ENCODE results near the gene CTNNA3.
A peak's percentile ranks its signal among the peaks of the same experiment; 100 is the strongest.

The CTNNA3 gene

DNA sequence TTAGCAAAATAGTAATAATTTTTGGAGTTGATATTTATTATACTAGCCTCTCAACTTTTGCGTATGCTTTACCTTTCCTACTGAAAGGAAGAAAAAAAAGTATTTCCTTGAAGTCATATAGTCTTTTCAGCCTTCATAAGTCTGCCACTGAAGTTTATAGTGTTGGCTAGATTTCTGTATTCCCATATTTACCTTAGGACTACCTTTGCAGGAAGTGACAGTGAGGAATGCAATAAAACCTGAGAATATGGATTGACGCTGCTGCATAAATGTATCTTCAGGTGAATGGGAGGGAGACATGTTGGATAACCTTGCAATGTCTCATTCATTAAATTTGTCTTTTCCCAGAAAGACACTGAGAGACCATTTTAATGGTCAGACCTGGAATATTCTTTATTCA is 776.7 kb downstream of the CTNNA3 start:
- Histone ChIP-seq H3K27me3 (ENCODE audit: insufficient read depth, low read length) (no peaks in the 10 kb centered on the region), H3K36me3 (ENCODE audit: insufficient read depth, low read depth, low read length) (no peaks in the 10 kb centered on the region), H3K9me3 (ENCODE audit: insufficient read depth, low read depth, low read length) (no peaks in the 10 kb centered on the region), H3K9ac (ENCODE audit: low read depth, low read length) (no peak overlapping the region), H3K4me3 (ENCODE audit: low read length) (no peak overlapping the region), H3K4me1 (ENCODE audit: insufficient read depth, low read length) (no peaks in the 10 kb centered on the region; the same call in 1 of the 2 replicates), H3K27ac (ENCODE audit: low read length) (no peak overlapping the region)

GRCh38 chr10:66917104-66917503 is 778.9 kb downstream of the CTNNA3 start:
- no peaks in the 10 kb centered on the region for H3K36me3 ChIP-seq (ENCODE audit: insufficient read depth, low read depth, low read length)
- no peaks in the 10 kb centered on the region for H3K4me1 ChIP-seq (ENCODE audit: insufficient read depth, low read length)
- H3K9me3 ChIP-seq (ENCODE audit: insufficient read depth, low read depth, low read length) = no peaks in the 10 kb centered on the region
- no peak overlapping the region for H3K27ac ChIP-seq (ENCODE audit: low read length)
- no peak overlapping the region for H3K9ac ChIP-seq (ENCODE audit: low read depth, low read length)
- H3K27me3 ChIP-seq (ENCODE audit: insufficient read depth, low read length) = no peaks in the 10 kb centered on the region
- H3K4me3 ChIP-seq (ENCODE audit: low read length) = no peak overlapping the region

DNA sequence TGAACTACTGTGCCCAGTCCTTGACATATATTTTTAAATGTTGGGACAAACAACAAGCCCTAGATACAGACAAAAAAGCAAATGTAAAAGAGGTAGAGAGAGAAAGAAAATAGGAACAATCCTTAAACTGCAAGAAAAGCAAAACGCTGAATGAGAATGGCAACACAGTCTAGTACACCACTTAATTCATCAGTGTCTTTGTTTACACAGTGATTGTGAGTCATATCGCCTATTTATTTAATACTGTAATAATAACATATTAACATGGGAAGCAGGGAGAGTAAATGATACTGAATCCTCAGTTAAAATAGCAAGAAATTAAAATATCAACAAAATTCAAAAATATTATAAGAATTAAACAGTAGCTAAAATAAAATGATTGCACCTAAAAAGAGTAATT is 780.0 kb downstream of the CTNNA3 start:
- H3K4me1 ChIP-seq (ENCODE audit: insufficient read depth, low read length) = no peaks in the 10 kb centered on the region

GRCh38 chr10:66910671-66911070 is 785.3 kb downstream of the CTNNA3 start:
- Histone ChIP-seq H3K9ac (ENCODE audit: low read depth, low read length) (no peak overlapping the region), H3K4me3 (ENCODE audit: low read length) (no peak overlapping the region), H3K27me3 (ENCODE audit: insufficient read depth, low read length) (no peaks in the 10 kb centered on the region), H3K9me3 (ENCODE audit: insufficient read depth, low read depth, low read length) (no peaks in the 10 kb centered on the region), H3K4me1 (ENCODE audit: insufficient read depth, low read length) (no peaks in the 10 kb centered on the region), H3K36me3 (ENCODE audit: insufficient read depth, low read depth, low read length) (no peaks in the 10 kb centered on the region), H3K27ac (ENCODE audit: low read length) (no peak overlapping the region)

More for the DNA sequence above, 780.0 kb downstream of the CTNNA3 start:
- H3K36me3 ChIP-seq (ENCODE audit: insufficient read depth, low read depth, low read length) = no peaks in the 10 kb centered on the region
- no peaks in the 10 kb centered on the region for H3K27me3 ChIP-seq (ENCODE audit: insufficient read depth, low read length)
- H3K4me3 ChIP-seq (ENCODE audit: low read length) = no peak overlapping the region
- no peak overlapping the region for H3K27ac ChIP-seq (ENCODE audit: low read length)
- no peak overlapping the region for H3K9ac ChIP-seq (ENCODE audit: low read depth, low read length)
- no peaks in the 10 kb centered on the region for H3K9me3 ChIP-seq (ENCODE audit: insufficient read depth, low read depth, low read length)

GRCh38 chr10:66892871-66893270 is 803.1 kb downstream of the CTNNA3 start:
- H3K9ac ChIP-seq (ENCODE audit: low read depth, low read length) = peak overlapping the region; percentile 43; the same call in 1 of the 2 replicates
- H3K9me3 ChIP-seq (ENCODE audit: insufficient read depth, low read depth, low read length) = peaks cover 2% of the 10 kb centered on the region
- peak overlapping the region; percentile 48; the same call in 1 of the 2 replicates for H3K4me3 ChIP-seq (ENCODE audit: low read length)
- H3K27me3 ChIP-seq (ENCODE audit: insufficient read depth, low read length) = no peaks in the 10 kb centered on the region
- peaks cover 22% of the 10 kb centered on the region for H3K4me1 ChIP-seq (ENCODE audit: insufficient read depth, low read length)
- no peak overlapping the region for H3K27ac ChIP-seq (ENCODE audit: low read length)
- H3K36me3 ChIP-seq (ENCODE audit: insufficient read depth, low read depth, low read length) = no peaks in the 10 kb centered on the region

GRCh38 chr10:66888237-66888636 is 807.8 kb downstream of the CTNNA3 start:
- Histone ChIP-seq H3K27ac (ENCODE audit: low read length) (no peak overlapping the region), H3K9me3 (ENCODE audit: insufficient read depth, low read depth, low read length) (no peaks in the 10 kb centered on the region), H3K4me3 (ENCODE audit: low read length) (no peak overlapping the region), H3K4me1 (ENCODE audit: insufficient read depth, low read length) (peaks cover 13% of the 10 kb centered on the region), H3K27me3 (ENCODE audit: insufficient read depth, low read length) (no peaks in the 10 kb centered on the region), H3K36me3 (ENCODE audit: insufficient read depth, low read depth, low read length) (no peaks in the 10 kb centered on the region), H3K9ac (ENCODE audit: low read depth, low read length) (no peak overlapping the region)

DNA sequence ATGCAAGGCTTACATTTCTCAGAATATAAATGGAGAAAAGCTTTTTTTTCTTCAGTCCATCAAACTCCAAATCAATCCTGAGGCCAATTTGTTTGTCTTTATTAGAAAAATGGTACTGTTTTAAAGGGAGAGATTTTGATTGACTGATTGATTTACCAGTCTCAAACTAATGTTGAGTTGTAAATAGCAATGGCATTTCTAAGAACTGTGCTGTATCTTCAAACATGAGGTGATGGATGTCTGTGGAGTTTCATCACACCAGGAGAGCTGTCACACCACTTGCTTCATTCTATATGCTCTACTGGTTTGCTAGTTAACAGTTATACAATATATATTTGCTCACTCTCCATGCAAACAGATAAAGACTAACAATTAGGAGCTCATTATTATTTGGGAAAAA is 809.1 kb downstream of the CTNNA3 start:
- H3K27me3 ChIP-seq (ENCODE audit: insufficient read depth, low read length) = no peaks in the 10 kb centered on the region
- no peaks in the 10 kb centered on the region for H3K36me3 ChIP-seq (ENCODE audit: insufficient read depth, low read depth, low read length)
- H3K4me1 ChIP-seq (ENCODE audit: insufficient read depth, low read length) = no peaks in the 10 kb centered on the region; the same call in 1 of the 2 replicates

GRCh38 chr10:66882271-66882670 is 813.7 kb downstream of the CTNNA3 start:
- H3K27me3 ChIP-seq (ENCODE audit: insufficient read depth, low read length) = no peaks in the 10 kb centered on the region
- no peaks in the 10 kb centered on the region for H3K9me3 ChIP-seq (ENCODE audit: insufficient read depth, low read depth, low read length)
- no peak overlapping the region for H3K4me3 ChIP-seq (ENCODE audit: low read length)
- no peaks in the 10 kb centered on the region for H3K4me1 ChIP-seq (ENCODE audit: insufficient read depth, low read length)
- no peaks in the 10 kb centered on the region for H3K36me3 ChIP-seq (ENCODE audit: insufficient read depth, low read depth, low read length)
- no peak overlapping the region for H3K27ac ChIP-seq (ENCODE audit: low read length)
- H3K9ac ChIP-seq (ENCODE audit: low read depth, low read length) = no peak overlapping the region

More for the DNA sequence above, 809.1 kb downstream of the CTNNA3 start:
- no peak overlapping the region for H3K4me3 ChIP-seq (ENCODE audit: low read length)
- H3K9ac ChIP-seq (ENCODE audit: low read depth, low read length) = no peak overlapping the region
- H3K9me3 ChIP-seq (ENCODE audit: insufficient read depth, low read depth, low read length) = no peaks in the 10 kb centered on the region
- no peak overlapping the region for H3K27ac ChIP-seq (ENCODE audit: low read length)

GRCh38 chr10:66881814-66882213 is 814.2 kb downstream of the CTNNA3 start:
- Histone ChIP-seq H3K4me3 (ENCODE audit: low read length) (no peak overlapping the region), H3K36me3 (ENCODE audit: insufficient read depth, low read depth, low read length) (no peaks in the 10 kb centered on the region), H3K4me1 (ENCODE audit: insufficient read depth, low read length) (no peaks in the 10 kb centered on the region), H3K27ac (ENCODE audit: low read length) (no peak overlapping the region), H3K9ac (ENCODE audit: low read depth, low read length) (no peak overlapping the region), H3K27me3 (ENCODE audit: insufficient read depth, low read length) (no peaks in the 10 kb centered on the region), H3K9me3 (ENCODE audit: insufficient read depth, low read depth, low read length) (no peaks in the 10 kb centered on the region)

- Histone ChIP-seq H3K9ac (ENCODE audit: low read depth, low read length) (no peak overlapping the region), H3K4me3 (ENCODE audit: low read length) (no peak overlapping the region), H3K9me3 (ENCODE audit: insufficient read depth, low read depth, low read length) (no peaks in the 10 kb centered on the region), H3K36me3 (ENCODE audit: insufficient read depth, low read depth, low read length) (no peaks in the 10 kb centered on the region), H3K4me1 (ENCODE audit: insufficient read depth, low read length) (no peaks in the 10 kb centered on the region), H3K27me3 (ENCODE audit: insufficient read depth, low read length) (no peaks in the 10 kb centered on the region), H3K27ac (ENCODE audit: low read length) (no peak overlapping the region)
Measured at GRCh38 chr10:66880826-66881225, 815.2 kb downstream of the CTNNA3 start.

DNA sequence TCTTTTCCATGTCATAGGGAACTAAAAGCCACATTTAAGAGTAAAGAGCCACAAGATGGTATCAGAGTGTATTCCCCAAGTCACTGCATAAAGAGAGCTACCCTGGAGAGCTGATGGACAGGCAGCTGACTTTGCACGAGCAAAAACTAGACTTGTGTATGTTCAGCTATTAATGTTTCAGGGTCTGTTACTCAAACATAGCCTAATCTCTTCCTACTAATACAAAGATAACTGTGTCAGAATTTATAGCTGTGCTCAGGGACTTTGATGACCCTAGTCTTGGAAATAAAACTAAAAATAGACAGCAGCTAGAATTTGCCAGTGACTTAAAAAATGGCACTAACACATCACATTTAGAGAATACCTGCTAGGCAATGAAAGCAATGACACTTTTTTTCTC is 815.7 kb downstream of the CTNNA3 start:
- Histone ChIP-seq H3K4me1 (ENCODE audit: insufficient read depth, low read length) (no peaks in the 10 kb centered on the region), H3K9ac (ENCODE audit: low read depth, low read length) (no peak overlapping the region), H3K27ac (ENCODE audit: low read length) (no peak overlapping the region), H3K27me3 (ENCODE audit: insufficient read depth, low read length) (no peaks in the 10 kb centered on the region), H3K9me3 (ENCODE audit: insufficient read depth, low read depth, low read length) (no peaks in the 10 kb centered on the region), H3K4me3 (ENCODE audit: low read length) (no peak overlapping the region), H3K36me3 (ENCODE audit: insufficient read depth, low read depth, low read length) (no peaks in the 10 kb centered on the region)

GRCh38 chr10:66877361-66877760 is 818.6 kb downstream of the CTNNA3 start:
- H3K27ac ChIP-seq (ENCODE audit: low read length) = no peak overlapping the region
- no peaks in the 10 kb centered on the region for H3K9me3 ChIP-seq (ENCODE audit: insufficient read depth, low read depth, low read length)
- H3K36me3 ChIP-seq (ENCODE audit: insufficient read depth, low read depth, low read length) = no peaks in the 10 kb centered on the region
- no peaks in the 10 kb centered on the region for H3K27me3 ChIP-seq (ENCODE audit: insufficient read depth, low read length)
- H3K4me3 ChIP-seq (ENCODE audit: low read length) = no peak overlapping the region
- no peaks in the 10 kb centered on the region for H3K4me1 ChIP-seq (ENCODE audit: insufficient read depth, low read length)
- H3K9ac ChIP-seq (ENCODE audit: low read depth, low read length) = no peak overlapping the region

DNA sequence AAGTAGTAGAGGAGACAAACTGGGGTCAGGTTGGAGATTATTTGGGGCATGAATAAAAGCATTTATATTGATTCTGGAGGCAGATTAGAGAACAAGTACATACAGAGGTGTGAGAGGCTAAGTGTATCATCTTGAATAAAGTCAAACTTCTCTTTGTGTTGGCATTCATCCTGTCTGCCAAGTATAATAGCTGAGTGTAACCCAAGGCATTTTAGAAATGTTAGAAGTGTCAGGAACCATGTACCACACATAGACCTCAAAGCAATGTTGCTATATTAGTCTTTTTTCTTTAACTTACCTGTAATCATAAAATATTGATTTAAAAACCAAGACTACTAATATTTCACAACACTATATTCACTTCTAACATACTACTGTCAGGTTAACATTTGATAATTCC is 826.4 kb downstream of the CTNNA3 start:
- H3K27me3 ChIP-seq (ENCODE audit: insufficient read depth, low read length) = no peaks in the 10 kb centered on the region
- H3K27ac ChIP-seq (ENCODE audit: low read length) = no peak overlapping the region
- H3K4me3 ChIP-seq (ENCODE audit: low read length) = no peak overlapping the region
- no peak overlapping the region for H3K9ac ChIP-seq (ENCODE audit: low read depth, low read length)
- no peaks in the 10 kb centered on the region for H3K36me3 ChIP-seq (ENCODE audit: insufficient read depth, low read depth, low read length)
- no peaks in the 10 kb centered on the region for H3K9me3 ChIP-seq (ENCODE audit: insufficient read depth, low read depth, low read length)
- no peaks in the 10 kb centered on the region for H3K4me1 ChIP-seq (ENCODE audit: insufficient read depth, low read length)
